Lower lobe of right lung (tissue), 2 donors: ENCODE data around the gene BLCAP. TPM values are rescaled to one million over a fixed set of nuclear protein-coding genes. Genes with fewer than 3 reads are reported as not detected.

Experiments used
- ATAC-seq, 2 donors: fragments of 200-7000 bp; cut with Tn5 transposase; one replicate each; pipeline ENCODE4 v1.9.1; 2020 to 2022; ENCODE audit warnings: mild to moderate bottlenecking in 2 of 2, moderate library complexity in 2 of 2
- DNase-seq: peaks from one replicate; pipeline ENCODE4 v3.0.0-alpha.2; 2020
- H3K27ac ChIP-seq: fragments of 200-600 bp; one replicate; pipeline ENCODE4 v1.8.0; 2022
- H3K27me3 ChIP-seq: fragments of 200-600 bp; one replicate; pipeline ENCODE4 v1.8.0; 2022; ENCODE audit warnings: low read depth
- H3K36me3 ChIP-seq: fragments of 200-600 bp; one replicate; pipeline ENCODE4 v1.8.0; 2022; ENCODE audit warnings: mild to moderate bottlenecking
- H3K4me1 ChIP-seq: fragments of 200-600 bp; one replicate; pipeline ENCODE4 v1.8.0; 2022
- H3K4me3 ChIP-seq: fragments of 200-600 bp; one replicate; pipeline ENCODE4 v1.8.0; 2022; ENCODE audit warnings: mild to moderate bottlenecking
- H3K9me3 ChIP-seq: fragments of 200-600 bp; one replicate; pipeline ENCODE4 v1.8.0; 2022
- CTCF ChIP-seq: fragments of 200-600 bp; IDR thresholded peaks from one replicate; pipeline ENCODE4 v1.8.0; 2022; ENCODE audit warnings: antibody characterized with exemption, mild to moderate bottlenecking
- intact Hi-C: fragments of 100-400 bp; cut with DNase I; formaldehyde crosslinking; loops from one replicate; pipeline ENCODE4 v1.11.0; 2022
- total RNA-seq: library from RNA; stranded (reverse); fragmentation: NEBNext Ultra II Directional; extraction: Animal tissue kit (Norgen Biotek cat#: 25700); gene quantifications from one replicate; pipeline ENCODE4 v1.2.1, GENCODE V29; 2021
- donor health status: DM: no; HTN: yes; CAD: no; lungs with severe emphysema.

Gene BLCAP
- total RNA-seq, 1 donor from 2014 or later, result 66.8 TPM

GRCh38 chr20:37526839-37527637 lies 638 bp downstream of the BLCAP start:
- Histone ChIP-seq H3K27ac (peak overlapping the region; percentile 97), H3K4me3 (peak overlapping the region; percentile 74), H3K4me1 (peaks cover 50% of the 10 kb centered on the region), H3K9me3 (no peaks in the 10 kb centered on the region), H3K27me3 (peaks cover 3% of the 10 kb centered on the region), H3K36me3 (no peaks in the 10 kb centered on the region)
- TF ChIP-seq CTCF, result no peak
- intact Hi-C loops, result no loop called here
- ATAC-seq (peak; percentile 47 to 65), DNase-seq (no peak)

- Histone ChIP-seq H3K36me3 (no peaks in the 10 kb centered on the region), H3K4me3 (peak overlapping the region; percentile 74), H3K27ac (peak overlapping the region; percentile 97), H3K27me3 (peaks cover 3% of the 10 kb centered on the region), H3K9me3 (no peaks in the 10 kb centered on the region), H3K4me1 (peaks cover 57% of the 10 kb centered on the region)
- intact Hi-C loops, result no loop called here
- DNase-seq (no peak), ATAC-seq (no peak)
- no peak for TF ChIP-seq CTCF
These were observed 1.3 kb downstream of the BLCAP start for GRCh38 chr20:37526238-37526838.

- intact Hi-C loops, result no loop called here
- ATAC-seq (no peak), DNase-seq (no peak)
- TF ChIP-seq CTCF, result no peak
- no peaks in the 10 kb centered on the region for H3K36me3 ChIP-seq
- peaks cover 3% of the 10 kb centered on the region for H3K27me3 ChIP-seq
- peak overlapping the region; percentile 74 for H3K4me3 ChIP-seq
- peaks cover 61% of the 10 kb centered on the region for H3K4me1 ChIP-seq
- H3K9me3 ChIP-seq, result no peaks in the 10 kb centered on the region
- H3K27ac ChIP-seq, result peak overlapping the region; percentile 97
These were observed 1.9 kb downstream of the BLCAP start for GRCh38 chr20:37525810-37526209.

- H3K36me3 ChIP-seq, result no peaks in the 10 kb centered on the region
- no peak overlapping the region for H3K4me3 ChIP-seq
- no peak for DNase-seq
- no peak overlapping the region for H3K27ac ChIP-seq
- intact Hi-C loops, result no loop called here
- peaks cover 66% of the 10 kb centered on the region for H3K4me1 ChIP-seq
- peaks cover 3% of the 10 kb centered on the region for H3K27me3 ChIP-seq
- ATAC-seq, result no peak
- no peaks in the 10 kb centered on the region for H3K9me3 ChIP-seq
- TF ChIP-seq CTCF, result no peak
These were observed 2.6 kb downstream of the BLCAP start for GRCh38 chr20:37524859-37525708.

- peaks cover 3% of the 10 kb centered on the region for H3K27me3 ChIP-seq
- no peak for DNase-seq
- intact Hi-C loops, result no loop called here
- no peak overlapping the region for H3K4me3 ChIP-seq
- H3K36me3 ChIP-seq, result no peaks in the 10 kb centered on the region
- no peak overlapping the region for H3K27ac ChIP-seq
- no peak for ATAC-seq
- TF ChIP-seq CTCF, result no peak
- H3K4me1 ChIP-seq, result peaks cover 76% of the 10 kb centered on the region
- no peaks in the 10 kb centered on the region for H3K9me3 ChIP-seq
These were observed 3.6 kb downstream of the BLCAP start for GRCh38 chr20:37523911-37524700.
